SK-N-SH treated with all-trans-retinoic acid at 6 μM for 48 hours (cell line): ENCODE measurements around the gene STARD6.

Experiments used
- ARNTL ChIP-seq: fragments of 450-650 bp; formaldehyde crosslinking; IDR thresholded peaks from 2 replicates; pipeline ENCODE4 v1.5.0; 2020; ENCODE audit warnings: low read depth, mild to moderate bottlenecking, moderate library complexity, borderline replicate concordance
- BACH2 ChIP-seq: fragments of 250-450 bp; sonication (Bioruptor Pico); IDR thresholded peaks from 2 replicates; pipeline ENCODE4 v1.9.0; 2021; ENCODE audit warnings: mild to moderate bottlenecking, borderline replicate concordance
- CREB5 ChIP-seq: fragments of 250-450 bp; sonication (Bioruptor Pico); IDR thresholded peaks from 2 replicates; pipeline ENCODE4 v1.5.1; 2020; ENCODE audit warnings: low read depth, mild to moderate bottlenecking, moderate library complexity
- PATZ1 ChIP-seq: fragments of 250-450 bp; sonication (Bioruptor Pico); IDR thresholded peaks from 2 replicates; pipeline ENCODE4 v1.8.0; 2020; ENCODE audit warnings: mild to moderate bottlenecking, moderate library complexity, borderline replicate concordance
- POU6F1 ChIP-seq: fragments of 250-450 bp; sonication (Bioruptor Pico); IDR thresholded peaks from 2 replicates; pipeline ENCODE4 v1.8.0; 2021; ENCODE audit warnings: low read depth, mild to moderate bottlenecking, moderate library complexity, borderline replicate concordance
- PPARA ChIP-seq: fragments of 250-450 bp; sonication (Bioruptor Pico); IDR thresholded peaks from 2 replicates; pipeline ENCODE4 v1.5.0; 2020; ENCODE audit warnings: mild to moderate bottlenecking, borderline replicate concordance
- SNAI2 ChIP-seq: fragments of 250-450 bp; sonication (Bioruptor Pico); IDR thresholded peaks from 2 replicates; pipeline ENCODE4 v1.5.0; 2020; ENCODE audit warnings: mild to moderate bottlenecking, moderate library complexity
- TOX ChIP-seq: fragments of 250-450 bp; sonication (Bioruptor Pico); IDR thresholded peaks from 2 replicates; pipeline ENCODE4 v1.8.0; 2021; ENCODE audit warnings: mild to moderate bottlenecking, moderate library complexity, borderline replicate concordance
- ZFP3 ChIP-seq: fragments of 250-450 bp; sonication (Bioruptor Pico); IDR thresholded peaks from 2 replicates; pipeline ENCODE4 v1.5.0; 2020; ENCODE audit warnings: mild to moderate bottlenecking, moderate library complexity
- ZFP30 ChIP-seq: fragments of 450-650 bp; formaldehyde crosslinking; IDR thresholded peaks from 2 replicates; pipeline ENCODE4 v1.5.0; 2022; ENCODE audit warnings: mild to moderate bottlenecking, moderate library complexity
- ZNF565 ChIP-seq: fragments of 450-650 bp; formaldehyde crosslinking; conservative IDR thresholded peaks from 2 replicates; pipeline ENCODE4 v1.5.0; 2020; ENCODE audit warnings: low read depth, mild to moderate bottlenecking, moderate library complexity
- ZNF8 ChIP-seq: fragments of 450-650 bp; formaldehyde crosslinking; IDR thresholded peaks from 2 replicates; pipeline ENCODE4 v1.5.0; 2020; ENCODE audit warnings: mild to moderate bottlenecking, moderate library complexity

- TF ChIP-seq PATZ1 (CRISPR knock-in tag) (no peak), BACH2 (CRISPR knock-in tag) (no peak), CREB5 (CRISPR knock-in tag) (no peak), ARNTL (CRISPR knock-in tag) (no peak), POU6F1 (CRISPR knock-in tag) (no peak), ZFP3 (CRISPR knock-in tag) (no peak), ZNF8 (no peak), PPARA (CRISPR knock-in tag) (no peak), ZFP30 (no peak), SNAI2 (CRISPR knock-in tag) (no peak), TOX (CRISPR knock-in tag) (no peak), ZNF565 (CRISPR knock-in tag) (no peak)
Observed at GRCh38 chr18:54278615-54279014, 79.0 kb downstream of the STARD6 start.
